H1 (cell line): ENCODE results near the gene FLVCR2. TPM values are rescaled to one million over a fixed set of nuclear protein-coding genes. Genes with fewer than 3 reads are reported as not detected.

Source experiments
- CTCF ChIA-PET: fragments of 300-600 bp; sonication (Branson Sonifier 250); formaldehyde crosslinking; loops from one replicate; lab custom pipeline; 2021; ENCODE audit not compliant: partially characterized antibody; lab: Charles Lee
- POLR2A ChIA-PET: fragments of 300-600 bp; sonication (Branson Sonifier 250); formaldehyde crosslinking; loops from one replicate; lab custom pipeline; 2021; ENCODE audit warnings: inconsistent platforms; ENCODE audit not compliant: partially characterized antibody; lab: Charles Lee
- DNase-seq, 2 experiments: peaks; one replicate each; pipeline versions ENCODE4 v3.0.0 to v3.0.0-alpha.2; 2010 to 2022; ENCODE audit warnings: low spot score in 2 of 2, low read depth in 1 of 2, mixed read lengths in 1 of 2
- FAIRE-seq: peaks from 2 replicates; lab custom pipeline; 2011; peaks lifted over from hg19 to GRCh38; lab: Jason Lieb, UNC
- H2AFZ ChIP-seq: 2 replicates; pipeline ENCODE4 v1.8.1; 2012; ENCODE audit warnings: low read length, inconsistent platforms
- H2AK5ac ChIP-seq: 2 replicates; pipeline ENCODE4 v1.6.1; 2013; ENCODE audit warnings: low read depth, low read length
- H2BK120ac ChIP-seq: replicated peaks from 2 replicates; pipeline ENCODE3; 2013; ENCODE audit warnings: low read depth, low read length, inconsistent platforms
- H2BK12ac ChIP-seq: 2 replicates; pipeline ENCODE4 v1.6.1; 2013; ENCODE audit warnings: low read depth, low read length
- H2BK15ac ChIP-seq: 2 replicates; pipeline ENCODE4 v1.6.1; 2013; ENCODE audit warnings: low read length
- H2BK20ac ChIP-seq: 2 replicates; pipeline ENCODE4 v1.6.1; 2013; ENCODE audit warnings: low read length
- H2BK5ac ChIP-seq: 2 replicates; pipeline ENCODE4 v1.6.1; 2013; ENCODE audit warnings: low read depth, low read length
- H3K14ac ChIP-seq: 2 replicates; pipeline ENCODE4 v1.6.1; 2013; ENCODE audit warnings: inconsistent platforms; ENCODE audit not compliant: insufficient read length
- H3K18ac ChIP-seq: 2 replicates; pipeline ENCODE4 v1.6.1; 2013; ENCODE audit warnings: low read length; ENCODE audit errors: extremely low read depth
- H3K23ac ChIP-seq: 2 replicates; pipeline ENCODE4 v1.6.1; 2013; ENCODE audit warnings: inconsistent platforms; ENCODE audit not compliant: insufficient read length
- H3K23me2 ChIP-seq: 2 replicates; pipeline ENCODE4 v1.6.1; 2013; ENCODE audit warnings: low read depth, low read length
- H3K27ac ChIP-seq: 2 replicates; pipeline ENCODE4 v1.6.1; 2011; ENCODE audit warnings: low read depth, low read length, inconsistent platforms
- H3K27me3 ChIP-seq, 4 experiments: replicated peaks in 1 of 4; 1 replicate in 1 of 4; 2 replicates in 3 of 4; pipeline versions ENCODE4 v1.6.1 to v1.8.1; 2011 to 2013; ENCODE audit warnings: low read length in 3 of 4, mild to moderate bottlenecking in 3 of 4, inconsistent platforms in 2 of 4, mixed read lengths in 2 of 4, moderate library complexity in 1 of 4; ENCODE audit not compliant: control insufficient read depth in 3 of 4, insufficient read depth in 3 of 4; ENCODE audit errors: extremely low read depth in 1 of 4
- H3K36me3 ChIP-seq, 4 experiments: 2 replicates each; pipeline versions ENCODE4 v1.6.1 to v1.8.1; 2011 to 2013; ENCODE audit warnings: mild to moderate bottlenecking in 4 of 4, low read length in 3 of 4, moderate library complexity in 2 of 4, control low read depth in 1 of 4, inconsistent platforms in 1 of 4; ENCODE audit not compliant: insufficient read depth in 4 of 4, control insufficient read depth in 2 of 4
- H3K4ac ChIP-seq: replicated peaks from 2 replicates; pipeline ENCODE3; 2013; ENCODE audit warnings: low read length, low read depth, mixed read lengths, inconsistent platforms; ENCODE audit not compliant: insufficient read length
- H3K4me1 ChIP-seq, 4 experiments: replicated peaks in 1 of 4; 1 replicate in 1 of 4; 2 replicates in 3 of 4; pipeline versions ENCODE4 v1.6.1 to v1.8.1; 2011 to 2013; ENCODE audit warnings: low read length in 3 of 4, inconsistent platforms in 2 of 4, mixed read lengths in 1 of 4; ENCODE audit not compliant: insufficient read depth in 4 of 4, control insufficient read depth in 3 of 4
- H3K4me2 ChIP-seq, 2 experiments: 2 replicates each; pipeline versions ENCODE4 v1.6.1 to v1.8.1; 2011 to 2013; ENCODE audit warnings: low read depth in 2 of 2, low read length in 2 of 2, control low read depth in 1 of 2, inconsistent platforms in 1 of 2, mild to moderate bottlenecking in 1 of 2; ENCODE audit not compliant: insufficient read depth in 1 of 2
- H3K4me3 ChIP-seq, 4 experiments: fragments of 200-600, 300-600 bp in 1 of 4; sonication (generic), shearing (Covaris generic), sonication (Bioruptor Twin) in 1 of 4; 2 replicates each; pipeline versions ENCODE4 v1.5.1 to v1.8.1; 2011 to 2016; ENCODE audit warnings: low read length in 4 of 4, low read depth in 3 of 4, control low read depth in 2 of 4, inconsistent platforms in 2 of 4, mild to moderate bottlenecking in 2 of 4, mixed read lengths in 1 of 4, moderate library complexity in 1 of 4; ENCODE audit not compliant: insufficient read depth in 2 of 4; ENCODE audit errors: extremely low read depth in 1 of 4
- H3K56ac ChIP-seq: replicated peaks from 2 replicates; pipeline ENCODE3; 2013; ENCODE audit warnings: low read depth, mild to moderate bottlenecking, mixed read lengths, low read length, inconsistent platforms; ENCODE audit not compliant: insufficient read length
- H3K79me1 ChIP-seq: 2 replicates; pipeline ENCODE4 v1.6.1; 2013; ENCODE audit warnings: low read depth, low read length, control low read depth
- H3K79me2 ChIP-seq, 2 experiments: 2 replicates each; pipeline versions ENCODE4 v1.6.1 to v1.8.1; 2012 to 2013; ENCODE audit warnings: low read length in 2 of 2, mild to moderate bottlenecking in 2 of 2, inconsistent platforms in 1 of 2; ENCODE audit not compliant: insufficient read depth in 2 of 2, control insufficient read depth in 1 of 2
- H3K9ac ChIP-seq, 4 experiments: replicated peaks in 1 of 4; 1 replicate in 1 of 4; 2 replicates in 3 of 4; pipeline versions ENCODE4 v1.6.1 to v1.8.1; 2011 to 2013; ENCODE audit warnings: low read depth in 3 of 4, low read length in 3 of 4, control low read depth in 2 of 4, mild to moderate bottlenecking in 2 of 4, moderate library complexity in 2 of 4, inconsistent platforms in 1 of 4; ENCODE audit errors: extremely low read depth in 1 of 4
- H3K9me3 ChIP-seq, 2 experiments: 2 replicates each; pipeline versions ENCODE4 v1.6.1 to v1.8.1; 2012 to 2013; ENCODE audit warnings: mild to moderate bottlenecking in 2 of 2, moderate library complexity in 2 of 2, control low read depth in 1 of 2, inconsistent platforms in 1 of 2, low read depth in 1 of 2, low read length in 1 of 2, mixed read lengths in 1 of 2; ENCODE audit not compliant: insufficient read depth in 2 of 2
- H4K20me1 ChIP-seq, 2 experiments: replicated peaks in 1 of 2; 2 replicates each; pipeline versions ENCODE3 to v1.8.1; 2011 to 2013; ENCODE audit warnings: inconsistent platforms in 2 of 2, low read length in 2 of 2, mild to moderate bottlenecking in 1 of 2; ENCODE audit not compliant: insufficient read depth in 2 of 2, control insufficient read depth in 1 of 2
- H4K5ac ChIP-seq: 2 replicates; pipeline ENCODE4 v1.6.1; 2013; ENCODE audit warnings: low read length, low read depth, mixed read lengths, inconsistent platforms; ENCODE audit not compliant: insufficient read length
- H4K8ac ChIP-seq: 2 replicates; pipeline ENCODE4 v1.8.0; 2013; ENCODE audit warnings: mild to moderate bottlenecking, moderate library complexity, low read length, inconsistent platforms; ENCODE audit not compliant: insufficient read depth; ENCODE audit errors: extremely low read depth
- H4K91ac ChIP-seq: replicated peaks from 2 replicates; pipeline ENCODE3; 2013; ENCODE audit warnings: low read length, mixed read lengths, inconsistent platforms; ENCODE audit not compliant: insufficient read length
- ATF3 ChIP-seq: IDR thresholded peaks from 2 replicates; pipeline ENCODE4 v1.6.1; 2011; ENCODE audit warnings: low read depth, mild to moderate bottlenecking, low read length; ENCODE audit not compliant: insufficient read depth
- BCL11A ChIP-seq, 2 experiments: IDR thresholded peaks; one replicate each; pipeline ENCODE4 v1.6.1; 2011; ENCODE audit warnings: low read depth in 2 of 2, low read length in 2 of 2, mild to moderate bottlenecking in 2 of 2
- CBX8 ChIP-seq: fragments of 300-800, 300-1000 bp; sonication (generic); IDR thresholded peaks from 2 replicates; pipeline ENCODE4 v1.7.1; 2016; ENCODE audit warnings: low read depth, low read length, borderline replicate concordance
- CEBPB ChIP-seq: IDR thresholded peaks from 2 replicates; pipeline ENCODE4 v1.6.1; 2012; ENCODE audit warnings: low read depth, low read length
- HDAC2 ChIP-seq, 2 experiments: fragments of 300-600 bp in 1 of 2; sonication (generic) in 1 of 2; IDR thresholded peaks; 2 replicates each; pipeline ENCODE4 v1.6.1; 2011 to 2012; ENCODE audit warnings: low read depth in 2 of 2, low read length in 2 of 2, mild to moderate bottlenecking in 2 of 2, moderate library complexity in 2 of 2, borderline replicate concordance in 1 of 2, inconsistent platforms in 1 of 2
- HDAC6 ChIP-seq: IDR thresholded peaks from one replicate; pipeline ENCODE4 v1.7.1; 2012; ENCODE audit warnings: low read depth, mild to moderate bottlenecking, inconsistent platforms, low read length, moderate library complexity
- JUN ChIP-seq: IDR thresholded peaks from 2 replicates; pipeline ENCODE4 v1.6.1; 2011; ENCODE audit warnings: low read depth, mild to moderate bottlenecking, improper control_type of control experiment, low read length
- KDM5A ChIP-seq: fragments of 200-600 bp; IDR thresholded peaks from 2 replicates; pipeline ENCODE4 v1.7.1; 2012; ENCODE audit warnings: mild to moderate bottlenecking, low read length, inconsistent platforms, mixed read lengths
- NANOG ChIP-seq: IDR thresholded peaks from 2 replicates; pipeline ENCODE4 v1.6.1; 2011; ENCODE audit warnings: low read length, low read depth, mild to moderate bottlenecking, inconsistent platforms; ENCODE audit not compliant: insufficient read depth, poor library complexity, severe bottlenecking
- POLR2AphosphoS5 ChIP-seq: IDR thresholded peaks from 2 replicates; pipeline ENCODE4 v1.6.1; 2011; ENCODE audit warnings: low read depth, low read length
- SAP30 ChIP-seq: fragments of 300-600 bp; sonication (generic); IDR thresholded peaks from 2 replicates; pipeline ENCODE4 v1.7.1; 2012; ENCODE audit warnings: low read length, moderate library complexity, mild to moderate bottlenecking, inconsistent platforms; ENCODE audit not compliant: insufficient read depth, insufficient replicate concordance
- SP4 ChIP-seq: IDR thresholded peaks from 2 replicates; pipeline ENCODE4 v1.6.1; 2012; ENCODE audit warnings: low read length, inconsistent platforms
- SUZ12 ChIP-seq: fragments of 200-600 bp; sonication (generic); IDR thresholded peaks from 2 replicates; pipeline ENCODE4 v1.6.1; 2012; ENCODE audit warnings: mild to moderate bottlenecking, inconsistent platforms, low read length, moderate library complexity, mixed read lengths
- ZNF274 ChIP-seq: IDR thresholded peaks from 2 replicates; pipeline ENCODE4 v1.7.0; 2012; ENCODE audit warnings: low read length, borderline replicate concordance; ENCODE audit errors: extremely low read depth
- WGBS, 2 experiments: shearing (Covaris generic) in 1 of 2; methylation state at CpG; one replicate each; pipeline versions ENCODE4 v1.1.6 to v1.1.7; 2013 to 2015; ENCODE audit warnings: low lambda C conversion rate in 2 of 2, mixed read lengths in 2 of 2, inconsistent platforms in 1 of 2, low coverage in 1 of 2, missing lambda C conversion rate in 1 of 2; ENCODE audit not compliant: insufficient replicate concordance in 2 of 2, insufficient coverage in 1 of 2, insufficient read length in 1 of 2; ENCODE audit errors: extremely low coverage in 1 of 2, missing lambda C conversion rate in 1 of 2; 5-methylcytosine and 5-hydroxymethylcytosine counted together
- polyA plus RNA-seq, 7 experiments: library from polyadenylated mRNA; depleted of rRNA in 3 of 7; stranded (reverse) in 5 of 7; unstranded in 2 of 7; fragments of >200 nt in 5 of 7; fragments of 200-250 nt in 2 of 7; gene quantifications; 1 replicate in 5 of 7; 2 replicates in 1 of 7; 4 replicates in 1 of 7; pipeline versions ENCODE4 v1.2.1 to v1.2.3, GENCODE V29; 2011 to 2013; ENCODE audit warnings: missing spikeins in 2 of 7, mixed read lengths in 2 of 7
- total RNA-seq: library from RNA; stranded (reverse); fragmentation: NEBNext Ultra II Directional; extraction: Animal tissue kit (Norgen Biotek cat#: 25700); gene quantifications from 2 replicates; pipeline ENCODE4 v1.2.1, GENCODE V29; 2021

FLVCR2 gene
- total and polyA plus RNA-seq, 2 of the 8 experiments (the other 6 are each of a cell fraction or from before 2014, with no cell fraction given): 7.1 to 8.2 TPM

- no peak overlapping the region for H3K4me2 ChIP-seq
- CTCF ChIA-PET: interaction anchor here (0.6 to 3.0 kb wide), 6 partner anchors 10 to 132 kb away, joined by 3 to 29 read pairs (median 4); partner anchors contain the start of gene FLVCR2
- TF ChIP-seq ZNF274 (no peak), ATF3 (no peak), HDAC6 (no peak), CBX8 (no peak), JUN (no peak), NANOG (no peak), SAP30 (no peak), POLR2AphosphoS5 (no peak), KDM5A (no peak), HDAC2 (IDR thresholded peaks at IDR 0.05; ENCODE audit: borderline replicate concordance in 1 of 2, low read depth in 2 of 2, low read length in 2 of 2) (no peak), SUZ12 (no peak), SP4 (no peak), CEBPB (no peak), BCL11A (IDR thresholded peaks at IDR 0.05; ENCODE audit: low read depth in 2 of 2, low read length in 2 of 2) (no peak)
Measured at GRCh38 chr14:75647640-75648039, 69.2 kb downstream of the FLVCR2 start.

More at GRCh38 chr14:75647640-75648039, 69.2 kb downstream of the FLVCR2 start:
- no peaks in the 10 kb centered on the region for H3K79me2 ChIP-seq
- no peak overlapping the region for H2BK5ac ChIP-seq
- H3K4me3 ChIP-seq: no peak overlapping the region
- no peaks in the 10 kb centered on the region for H3K79me1 ChIP-seq
- no peak overlapping the region for H2AK5ac ChIP-seq
- no peaks in the 10 kb centered on the region for H3K23me2 ChIP-seq
- WGBS, 2 experiments: 91% methylated on average over 3 of the region's 3 CpGs; no CpG with 5 or more reads in 1 of the 2 experiments
- no peak overlapping the region for H4K8ac ChIP-seq
- no peak overlapping the region for H2AFZ ChIP-seq
- DNase-seq (no peak), FAIRE-seq (no peak)
- H4K5ac ChIP-seq: no peak overlapping the region
- H2BK120ac ChIP-seq: no peak overlapping the region
- H3K9ac ChIP-seq: no peak overlapping the region
- no peak overlapping the region for H3K18ac ChIP-seq
- H3K9me3 ChIP-seq: no peaks in the 10 kb centered on the region
- no peak overlapping the region for H3K27ac ChIP-seq
- POLR2A ChIA-PET: interaction anchor here (2.7 kb wide), 1 partner anchor 12 kb away, joined by 11 read pairs; no protein-coding TSS in a partner anchor
- H3K56ac ChIP-seq: no peak overlapping the region
- no peak overlapping the region for H3K4ac ChIP-seq
- no peak overlapping the region for H3K23ac ChIP-seq
- no peak overlapping the region for H2BK15ac ChIP-seq
- H3K36me3 ChIP-seq: peaks cover 16 to 45% (median 31%) of the 10 kb centered on the region in 4 experiments
- H4K20me1 ChIP-seq: peaks cover 0 to 2% of the 10 kb centered on the region in 2 experiments
- H2BK20ac ChIP-seq: no peak overlapping the region
- H4K91ac ChIP-seq: no peak overlapping the region
- no peak overlapping the region for H3K14ac ChIP-seq
- H3K27me3 ChIP-seq: no peaks in the 10 kb centered on the region
- no peaks in the 10 kb centered on the region for H3K4me1 ChIP-seq
- H2BK12ac ChIP-seq: no peak overlapping the region
